ENCODE results near the gene NIPSNAP2. TPM values are rescaled to one million over a fixed set of nuclear protein-coding genes. Genes with fewer than 3 reads are reported as not detected.
"Not testable (repeated sequence)": the region's sequence is repeated elsewhere in the genome, so short reads cannot be mapped to it uniquely, and the experiment has no call there.

The NIPSNAP2 gene
- total and polyA plus RNA-seq, 2 donors, result 38.4 to 61.3 TPM

GRCh38 chr7:55952352-55952671 is 12.1 kb upstream of the NIPSNAP2 start:
- H3K36me3 ChIP-seq (ENCODE audit: control insufficient read depth in 2 of 2, insufficient read depth in 2 of 2, low read length in 1 of 2); DNase-seq (ENCODE audit: low read depth in 6 of 9, low spot score in 9 of 9); H3K27me3 ChIP-seq (ENCODE audit: control insufficient read depth in 2 of 2, insufficient read depth in 1 of 2, low read length in 1 of 2); H3K9me3 ChIP-seq (ENCODE audit: control insufficient read depth in 2 of 2, insufficient read depth in 1 of 2, low read length in 1 of 2); H3K4me1 ChIP-seq (ENCODE audit: control insufficient read depth in 2 of 2, insufficient read depth in 2 of 2, low read length in 2 of 2): not testable (repeated sequence)
- WGBS, result 35% methylated on average over 19 of the region's 19 CpGs
- H3K4me3 ChIP-seq (ENCODE audit: low read length in 2 of 2), result peak overlapping the region; percentile 67 to 92
- H3K27ac ChIP-seq (ENCODE audit: low read depth in 1 of 2, low read length in 1 of 2), result peak overlapping the region in 1 of 2 donors; percentile 63

GRCh38 chr7:55953707-55954475 is 10.5 kb upstream of the NIPSNAP2 start:
- H3K27ac ChIP-seq (ENCODE audit: low read depth in 1 of 2, low read length in 1 of 2), result no peak overlapping the region
- WGBS, result 94% methylated on average over 11 of the region's 11 CpGs
- no peak for DNase-seq (ENCODE audit: low read depth in 6 of 9, low spot score in 9 of 9)
- no peaks in the 10 kb centered on the region for H3K27me3 ChIP-seq (ENCODE audit: control insufficient read depth in 2 of 2, insufficient read depth in 1 of 2, low read length in 1 of 2)
- peaks cover 0 to 4% of the 10 kb centered on the region in 2 donors for H3K4me1 ChIP-seq (ENCODE audit: control insufficient read depth in 2 of 2, insufficient read depth in 2 of 2, low read length in 2 of 2)
- no peaks in the 10 kb centered on the region for H3K9me3 ChIP-seq (ENCODE audit: control insufficient read depth in 2 of 2, insufficient read depth in 1 of 2, low read length in 1 of 2)
- no peak overlapping the region for H3K4me3 ChIP-seq (ENCODE audit: low read length in 2 of 2)
- H3K36me3 ChIP-seq (ENCODE audit: control insufficient read depth in 2 of 2, insufficient read depth in 2 of 2, low read length in 1 of 2), result peaks cover 0 to 9% of the 10 kb centered on the region in 2 donors

- no peak overlapping the region for H3K4me3 ChIP-seq (ENCODE audit: low read length in 2 of 2)
These were observed 7.2 kb upstream of the NIPSNAP2 start for GRCh38 chr7:55957190-55957589.

GRCh38 chr7:55962014-55962413 is 2.4 kb upstream of the NIPSNAP2 start:
- no peak for DNase-seq (ENCODE audit: low read depth in 6 of 9, low spot score in 9 of 9)
- Histone ChIP-seq H3K27ac (ENCODE audit: low read depth in 1 of 2, low read length in 1 of 2) (no peak overlapping the region), H3K9me3 (ENCODE audit: control insufficient read depth in 2 of 2, insufficient read depth in 1 of 2, low read length in 1 of 2) (no peaks in the 10 kb centered on the region), H3K36me3 (ENCODE audit: control insufficient read depth in 2 of 2, insufficient read depth in 2 of 2, low read length in 1 of 2) (peaks cover 0 to 2% of the 10 kb centered on the region in 2 donors), H3K27me3 (ENCODE audit: control insufficient read depth in 2 of 2, insufficient read depth in 1 of 2, low read length in 1 of 2) (peaks cover 0 to 4% of the 10 kb centered on the region in 2 donors), H3K4me1 (ENCODE audit: control insufficient read depth in 2 of 2, insufficient read depth in 2 of 2, low read length in 2 of 2) (peaks cover 6 to 9% of the 10 kb centered on the region in 2 donors), H3K4me3 (ENCODE audit: low read length in 2 of 2) (no peak overlapping the region)
- WGBS, result 96% methylated on average over 3 of the region's 3 CpGs

More at GRCh38 chr7:55957190-55957589, 7.2 kb upstream of the NIPSNAP2 start:
- no peak for DNase-seq (ENCODE audit: low read depth in 6 of 9, low spot score in 9 of 9)
- Histone ChIP-seq H3K36me3 (ENCODE audit: control insufficient read depth in 2 of 2, insufficient read depth in 2 of 2, low read length in 1 of 2) (peaks cover 0 to 9% of the 10 kb centered on the region in 2 donors), H3K27me3 (ENCODE audit: control insufficient read depth in 2 of 2, insufficient read depth in 1 of 2, low read length in 1 of 2) (no peaks in the 10 kb centered on the region), H3K4me1 (ENCODE audit: control insufficient read depth in 2 of 2, insufficient read depth in 2 of 2, low read length in 2 of 2) (peaks cover 0 to 3% of the 10 kb centered on the region in 2 donors), H3K27ac (ENCODE audit: low read depth in 1 of 2, low read length in 1 of 2) (no peak overlapping the region), H3K9me3 (ENCODE audit: control insufficient read depth in 2 of 2, insufficient read depth in 1 of 2, low read length in 1 of 2) (no peaks in the 10 kb centered on the region)
- 97% methylated on average over 4 of the region's 4 CpGs for WGBS

GRCh38 chr7:55963584-55964168 is 709 bp upstream of the NIPSNAP2 start:
- Histone ChIP-seq H3K27me3 (ENCODE audit: control insufficient read depth in 2 of 2, insufficient read depth in 1 of 2, low read length in 1 of 2) (peaks cover 0 to 4% of the 10 kb centered on the region in 2 donors), H3K4me1 (ENCODE audit: control insufficient read depth in 2 of 2, insufficient read depth in 2 of 2, low read length in 2 of 2) (peaks cover 6 to 9% of the 10 kb centered on the region in 2 donors), H3K4me3 (ENCODE audit: low read length in 2 of 2) (peak overlapping the region; percentile 37 to 97), H3K27ac (ENCODE audit: low read depth in 1 of 2, low read length in 1 of 2) (no peak overlapping the region), H3K9me3 (ENCODE audit: control insufficient read depth in 2 of 2, insufficient read depth in 1 of 2, low read length in 1 of 2) (no peaks in the 10 kb centered on the region), H3K36me3 (ENCODE audit: control insufficient read depth in 2 of 2, insufficient read depth in 2 of 2, low read length in 1 of 2) (peaks cover 0 to 9% of the 10 kb centered on the region in 2 donors)
- peak in 1 of 9 donors; percentile 16 for DNase-seq (ENCODE audit: low read depth in 6 of 9, low spot score in 9 of 9)
- 89% methylated on average over 15 of the region's 15 CpGs for WGBS

GRCh38 chr7:55965100-55965470 is 700 bp downstream of the NIPSNAP2 start:
- H3K4me1 ChIP-seq (ENCODE audit: control insufficient read depth in 2 of 2, insufficient read depth in 2 of 2, low read length in 2 of 2), result peaks cover 6 to 9% of the 10 kb centered on the region in 2 donors
- 6% methylated on average over 14 of the region's 14 CpGs for WGBS
- H3K27ac ChIP-seq (ENCODE audit: low read depth in 1 of 2, low read length in 1 of 2), result peak overlapping the region; percentile 32 to 85
- peak in 4 of 9 donors; percentile 22 to 58 (median 26) for DNase-seq (ENCODE audit: low read depth in 6 of 9, low spot score in 9 of 9)
- H3K27me3 ChIP-seq (ENCODE audit: control insufficient read depth in 2 of 2, insufficient read depth in 1 of 2, low read length in 1 of 2), result peaks cover 0 to 4% of the 10 kb centered on the region in 2 donors
- H3K36me3 ChIP-seq (ENCODE audit: control insufficient read depth in 2 of 2, insufficient read depth in 2 of 2, low read length in 1 of 2), result peaks cover 0 to 14% of the 10 kb centered on the region in 2 donors
- H3K9me3 ChIP-seq (ENCODE audit: control insufficient read depth in 2 of 2, insufficient read depth in 1 of 2, low read length in 1 of 2), result no peaks in the 10 kb centered on the region
- peak overlapping the region; percentile 66 to 97 for H3K4me3 ChIP-seq (ENCODE audit: low read length in 2 of 2)

- Histone ChIP-seq H3K9me3 (ENCODE audit: control insufficient read depth in 2 of 2, insufficient read depth in 1 of 2, low read length in 1 of 2) (no peaks in the 10 kb centered on the region), H3K27me3 (ENCODE audit: control insufficient read depth in 2 of 2, insufficient read depth in 1 of 2, low read length in 1 of 2) (peaks cover 0 to 4% of the 10 kb centered on the region in 2 donors), H3K27ac (ENCODE audit: low read depth in 1 of 2, low read length in 1 of 2) (no peak overlapping the region), H3K4me3 (ENCODE audit: low read length in 2 of 2) (no peak overlapping the region), H3K36me3 (ENCODE audit: control insufficient read depth in 2 of 2, insufficient read depth in 2 of 2, low read length in 1 of 2) (peaks cover 0 to 17% of the 10 kb centered on the region in 2 donors), H3K4me1 (ENCODE audit: control insufficient read depth in 2 of 2, insufficient read depth in 2 of 2, low read length in 2 of 2) (peaks cover 6 to 9% of the 10 kb centered on the region in 2 donors)
- DNase-seq (ENCODE audit: low read depth in 6 of 9, low spot score in 9 of 9), result no peak
- WGBS, result 98% methylated on average over 13 of the region's 13 CpGs
These were observed 1.5 kb downstream of the NIPSNAP2 start for GRCh38 chr7:55965805-55966421.

- WGBS, result 88% methylated on average over 6 of the region's 6 CpGs
- H3K4me3 ChIP-seq (ENCODE audit: low read length in 2 of 2), result no peak overlapping the region
- no peak overlapping the region for H3K27ac ChIP-seq (ENCODE audit: low read depth in 1 of 2, low read length in 1 of 2)
- H3K36me3 ChIP-seq (ENCODE audit: control insufficient read depth in 2 of 2, insufficient read depth in 2 of 2, low read length in 1 of 2), result peaks cover 0 to 17% of the 10 kb centered on the region in 2 donors
- H3K27me3 ChIP-seq (ENCODE audit: control insufficient read depth in 2 of 2, insufficient read depth in 1 of 2, low read length in 1 of 2), result peaks cover 0 to 4% of the 10 kb centered on the region in 2 donors
- no peaks in the 10 kb centered on the region for H3K9me3 ChIP-seq (ENCODE audit: control insufficient read depth in 2 of 2, insufficient read depth in 1 of 2, low read length in 1 of 2)
- no peak for DNase-seq (ENCODE audit: low read depth in 6 of 9, low spot score in 9 of 9)
- H3K4me1 ChIP-seq (ENCODE audit: control insufficient read depth in 2 of 2, insufficient read depth in 2 of 2, low read length in 2 of 2), result peaks cover 6 to 9% of the 10 kb centered on the region in 2 donors
These were observed 2.5 kb downstream of the NIPSNAP2 start for GRCh38 chr7:55966851-55967250.

- Histone ChIP-seq H3K27ac (ENCODE audit: low read depth in 1 of 2, low read length in 1 of 2) (no peak overlapping the region), H3K27me3 (ENCODE audit: control insufficient read depth in 2 of 2, insufficient read depth in 1 of 2, low read length in 1 of 2) (no peaks in the 10 kb centered on the region), H3K9me3 (ENCODE audit: control insufficient read depth in 2 of 2, insufficient read depth in 1 of 2, low read length in 1 of 2) (no peaks in the 10 kb centered on the region), H3K4me1 (ENCODE audit: control insufficient read depth in 2 of 2, insufficient read depth in 2 of 2, low read length in 2 of 2) (peaks cover 3 to 4% of the 10 kb centered on the region in 2 donors), H3K36me3 (ENCODE audit: control insufficient read depth in 2 of 2, insufficient read depth in 2 of 2, low read length in 1 of 2) (peaks cover 0 to 17% of the 10 kb centered on the region in 2 donors), H3K4me3 (ENCODE audit: low read length in 2 of 2) (no peak overlapping the region)
- 96% methylated on average over 11 of the region's 11 CpGs for WGBS
- DNase-seq (ENCODE audit: low read depth in 6 of 9, low spot score in 9 of 9), result no peak
These were observed 5.0 kb downstream of the NIPSNAP2 start for GRCh38 chr7:55969391-55969790.

Data from thymus (tissue), 11 donors.